Left ventricle myocardium inferior (tissue), 1 donor: ENCODE data around the gene SLC17A4. TPM values are rescaled to one million over a fixed set of nuclear protein-coding genes. Genes with fewer than 3 reads are reported as not detected.

ENCODE experiments used
- DNase-seq: peaks from one replicate; pipeline ENCODE4 v3.0.0-alpha.2; 2020
- H3K27ac ChIP-seq: fragments of 200-600 bp; replicated peaks from 2 replicates; pipeline ENCODE4 v1.8.0; 2021
- H3K27me3 ChIP-seq: fragments of 200-600 bp; 2 replicates; pipeline ENCODE4 v1.8.0; 2021; ENCODE audit warnings: low read depth
- H3K36me3 ChIP-seq: fragments of 200-600 bp; 2 replicates; pipeline ENCODE4 v1.8.0; 2021
- H3K4me1 ChIP-seq: fragments of 200-600 bp; 2 replicates; pipeline ENCODE4 v1.8.0; 2021
- H3K4me3 ChIP-seq: fragments of 200-600 bp; 2 replicates; pipeline ENCODE4 v1.8.0; 2021; ENCODE audit warnings: mild to moderate bottlenecking, moderate library complexity
- H3K9me3 ChIP-seq: fragments of 200-600 bp; replicated peaks from 2 replicates; pipeline ENCODE4 v1.8.0; 2021
- intact Hi-C: fragments of 100-400 bp; cut with micrococcal nuclease; formaldehyde crosslinking; loops from one replicate; pipeline ENCODE4 v1.11.0; 2022
- total RNA-seq: library from RNA; stranded (reverse); fragmentation: NEBNext Ultra II Directional; extraction: Animal tissue kit (Norgen Biotek cat#: 25700); gene quantifications from one replicate; pipeline ENCODE4 v1.2.1, GENCODE V29; 2021
- TF ChIP-seq, protein P1 (sequence below): fragments of 200-600 bp; IDR thresholded peaks from 2 replicates; pipeline ENCODE4 v1.8.0; 2021; ENCODE audit warnings: antibody characterized with exemption, mild to moderate bottlenecking, borderline replicate concordance
- donor health status: DM: no; HTN: yes; CAD: no; lungs with severe emphysema.

The SLC17A4 gene
- total RNA-seq, 1 donor from 2014 or later = not detected

DNA sequence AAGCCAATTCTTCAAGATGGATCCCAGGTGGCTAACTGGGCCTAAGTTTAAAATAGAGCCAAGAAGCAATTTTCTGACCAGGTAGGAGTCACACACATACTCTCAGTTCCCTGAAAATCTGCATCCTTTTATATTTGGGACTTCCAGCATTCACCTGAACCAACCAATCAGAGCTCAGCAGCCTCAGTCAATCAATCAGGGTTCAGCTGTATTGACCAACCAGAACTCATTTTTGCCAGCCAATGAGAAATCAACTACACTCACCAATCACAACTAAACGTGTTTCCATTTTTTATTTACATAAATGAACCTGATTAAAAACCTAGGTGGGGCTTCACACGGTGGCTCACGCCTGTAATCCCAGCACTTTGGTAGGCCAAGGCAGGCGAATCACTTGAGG, 37.5 kb downstream of the SLC17A4 start:
- H3K4me3 ChIP-seq = no peak overlapping the region
- H3K9me3 ChIP-seq = no peaks in the 10 kb centered on the region
- H3K27me3 ChIP-seq = no peaks in the 10 kb centered on the region
- no peak overlapping the region for H3K27ac ChIP-seq
- H3K4me1 ChIP-seq = no peaks in the 10 kb centered on the region
- TF ChIP-seq, protein P1, sequence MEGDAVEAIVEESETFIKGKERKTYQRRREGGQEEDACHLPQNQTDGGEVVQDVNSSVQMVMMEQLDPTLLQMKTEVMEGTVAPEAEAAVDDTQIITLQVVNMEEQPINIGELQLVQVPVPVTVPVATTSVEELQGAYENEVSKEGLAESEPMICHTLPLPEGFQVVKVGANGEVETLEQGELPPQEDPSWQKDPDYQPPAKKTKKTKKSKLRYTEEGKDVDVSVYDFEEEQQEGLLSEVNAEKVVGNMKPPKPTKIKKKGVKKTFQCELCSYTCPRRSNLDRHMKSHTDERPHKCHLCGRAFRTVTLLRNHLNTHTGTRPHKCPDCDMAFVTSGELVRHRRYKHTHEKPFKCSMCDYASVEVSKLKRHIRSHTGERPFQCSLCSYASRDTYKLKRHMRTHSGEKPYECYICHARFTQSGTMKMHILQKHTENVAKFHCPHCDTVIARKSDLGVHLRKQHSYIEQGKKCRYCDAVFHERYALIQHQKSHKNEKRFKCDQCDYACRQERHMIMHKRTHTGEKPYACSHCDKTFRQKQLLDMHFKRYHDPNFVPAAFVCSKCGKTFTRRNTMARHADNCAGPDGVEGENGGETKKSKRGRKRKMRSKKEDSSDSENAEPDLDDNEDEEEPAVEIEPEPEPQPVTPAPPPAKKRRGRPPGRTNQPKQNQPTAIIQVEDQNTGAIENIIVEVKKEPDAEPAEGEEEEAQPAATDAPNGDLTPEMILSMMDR = no peak
- no peaks in the 10 kb centered on the region for H3K36me3 ChIP-seq
- intact Hi-C loops = no loop called here
- DNase-seq = no peak

DNA sequence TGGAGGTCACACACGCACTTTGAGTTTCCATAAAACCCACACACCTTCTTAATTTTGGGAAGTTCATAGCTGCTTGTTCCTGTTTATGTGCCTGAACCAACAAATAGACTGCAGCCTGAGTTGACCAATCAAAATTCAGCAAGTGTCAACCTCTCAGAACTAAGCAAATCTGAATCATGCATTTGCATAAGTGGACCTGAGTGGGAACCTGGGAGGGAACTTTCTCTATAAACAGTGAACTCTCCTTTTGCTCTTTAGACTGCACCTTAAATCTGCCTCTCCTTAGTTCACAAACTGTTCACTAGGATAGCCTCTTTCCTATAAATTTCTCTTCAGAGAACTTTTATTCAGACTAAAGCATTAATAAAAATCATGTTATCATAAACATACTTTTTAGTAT, 39.4 kb downstream of the SLC17A4 start:
- intact Hi-C loops = no loop called here
- Histone ChIP-seq H3K27ac (no peak overlapping the region), H3K27me3 (no peaks in the 10 kb centered on the region), H3K4me3 (no peak overlapping the region), H3K36me3 (no peaks in the 10 kb centered on the region), H3K9me3 (no peaks in the 10 kb centered on the region), H3K4me1 (no peaks in the 10 kb centered on the region)
- TF ChIP-seq, protein P1 = no peak
- no peak for DNase-seq

DNA sequence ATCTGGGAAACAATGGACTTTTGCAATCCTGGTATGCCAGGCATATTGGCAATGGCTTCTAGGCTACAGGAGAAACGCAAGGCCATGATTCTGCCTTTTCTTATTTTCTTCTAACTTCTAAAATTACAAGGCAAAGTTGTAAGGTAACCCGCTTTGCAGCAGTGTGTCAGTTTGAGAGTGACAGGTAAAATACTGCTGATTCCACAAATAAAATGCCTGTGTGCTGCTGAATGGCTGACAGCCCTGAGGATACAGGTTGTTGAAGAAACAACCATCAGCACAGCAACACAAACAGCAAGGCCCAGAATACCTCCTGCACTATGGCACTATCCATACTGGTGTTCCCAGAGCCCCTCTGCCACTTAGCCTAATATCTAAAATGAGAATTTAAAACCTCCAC, 40.2 kb downstream of the SLC17A4 start:
- no peak for DNase-seq
- intact Hi-C loops = no loop called here
- Histone ChIP-seq H3K27ac (no peak overlapping the region), H3K9me3 (no peaks in the 10 kb centered on the region), H3K4me3 (no peak overlapping the region), H3K4me1 (no peaks in the 10 kb centered on the region), H3K27me3 (no peaks in the 10 kb centered on the region), H3K36me3 (no peaks in the 10 kb centered on the region)
- TF ChIP-seq, protein P1 = no peak

DNA sequence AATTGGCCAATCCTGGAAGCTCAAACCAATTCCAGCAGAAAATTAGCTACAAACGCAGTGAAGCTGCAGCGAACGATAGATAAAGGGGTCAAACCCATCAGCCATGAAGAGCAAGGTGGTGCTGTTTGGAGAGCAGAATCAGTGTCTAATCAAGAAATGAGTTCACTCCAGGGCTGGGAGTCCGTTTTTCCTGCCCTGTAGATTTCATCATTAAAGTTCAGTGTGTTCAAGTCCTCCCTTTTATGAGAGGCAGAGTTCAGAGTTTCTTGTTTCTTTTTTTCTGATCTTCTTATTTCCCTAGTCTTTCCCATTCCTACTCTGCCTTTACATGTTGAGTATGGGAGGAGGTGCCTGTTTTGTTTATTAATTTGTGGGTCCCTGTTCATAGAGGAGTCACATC, 46.9 kb downstream of the SLC17A4 start:
- Histone ChIP-seq H3K27ac (no peak overlapping the region), H3K27me3 (no peaks in the 10 kb centered on the region), H3K36me3 (no peaks in the 10 kb centered on the region), H3K9me3 (peaks cover 9% of the 10 kb centered on the region), H3K4me3 (no peak overlapping the region), H3K4me1 (no peaks in the 10 kb centered on the region)
- intact Hi-C loops = no loop called here
- TF ChIP-seq, protein P1 = no peak
- no peak for DNase-seq

GRCh38 chr6:25804804-25805203, 50.3 kb downstream of the SLC17A4 start:
- DNase-seq = no peak
- H3K4me3 ChIP-seq = no peak overlapping the region
- intact Hi-C loops = no loop called here
- no peaks in the 10 kb centered on the region for H3K36me3 ChIP-seq
- TF ChIP-seq, protein P1 = no peak
- H3K27ac ChIP-seq = no peak overlapping the region
- peaks cover 9% of the 10 kb centered on the region for H3K9me3 ChIP-seq
- peaks cover 5% of the 10 kb centered on the region for H3K27me3 ChIP-seq
- H3K4me1 ChIP-seq = no peaks in the 10 kb centered on the region

DNA sequence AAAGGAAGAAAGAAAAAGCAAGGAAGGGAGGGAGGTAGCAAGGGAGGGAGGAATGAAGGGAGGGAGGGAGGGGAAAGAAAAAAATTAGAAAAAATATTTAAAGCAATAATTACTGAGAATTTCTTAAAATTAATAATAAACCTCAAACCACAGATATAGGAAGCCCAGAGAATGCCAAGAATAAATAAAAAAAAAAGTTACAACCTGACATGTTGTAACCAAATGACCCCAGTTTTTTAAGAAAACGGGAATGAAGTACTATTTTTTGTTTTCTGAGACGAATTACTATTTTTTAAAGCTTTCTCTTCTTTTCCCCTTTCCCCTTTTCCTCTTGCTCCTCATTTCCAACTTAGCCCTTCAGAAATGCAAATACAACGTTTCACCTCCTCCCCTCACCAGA, 60.7 kb downstream of the SLC17A4 start:
- H3K9me3 ChIP-seq = peaks cover 9% of the 10 kb centered on the region
- no peak for DNase-seq
- intact Hi-C loops = no loop called here
- H3K4me3 ChIP-seq = no peak overlapping the region
- TF ChIP-seq, protein P1 = no peak
- H3K27me3 ChIP-seq = peaks cover 3% of the 10 kb centered on the region
- H3K36me3 ChIP-seq = no peaks in the 10 kb centered on the region
- no peak overlapping the region for H3K27ac ChIP-seq
- H3K4me1 ChIP-seq = no peaks in the 10 kb centered on the region
